ENCODE data around the gene INTS7. TPM values are rescaled to one million over a fixed set of nuclear protein-coding genes. Genes with fewer than 3 reads are reported as not detected.

The INTS7 gene
- total RNA-seq, 1 experiment from 2014 or later: 21.7 TPM

- peaks cover 7 to 40% of the 10 kb centered on the region in 2 experiments; a peak in 3 of 4 replicates for H3K36me3 ChIP-seq (ENCODE audit: control insufficient read depth in 1 of 2, insufficient read depth in 2 of 2, low read length in 2 of 2)
- no peak overlapping the region for H3K9ac ChIP-seq (ENCODE audit: low read length)
- no peaks in the 10 kb centered on the region for H3K9me3 ChIP-seq (ENCODE audit: control insufficient read depth in 1 of 2, insufficient read depth in 1 of 2, low read depth in 1 of 2, low read length in 2 of 2)
- no peaks in the 10 kb centered on the region for H3K27me3 ChIP-seq (ENCODE audit: insufficient read depth, low read length)
- no peaks in the 10 kb centered on the region for H3K4me1 ChIP-seq (ENCODE audit: control insufficient read depth in 1 of 2, insufficient read depth in 2 of 2, low read length in 2 of 2)
- no peaks in the 10 kb centered on the region; the same call in 1 of the 2 replicates for H4K20me1 ChIP-seq (ENCODE audit: insufficient read depth)
- TF ChIP-seq POLR2AphosphoS5 (IDR thresholded peaks at IDR 0.05; ENCODE audit: low read depth, low read length) (no peak), CTCF (IDR thresholded peaks at IDR 0.05 in 2 of 3, conservative IDR thresholded peaks at IDR 0.05 in 1 of 3; ENCODE audit: borderline replicate concordance in 1 of 3, insufficient read depth in 1 of 3, low read depth in 2 of 3, low read length in 2 of 3) (no peak), ZBTB33 (IDR thresholded peaks at IDR 0.05; ENCODE audit: extremely low read depth, insufficient replicate concordance, low read length) (no peak), EGR1 (IDR thresholded peaks at IDR 0.05; ENCODE audit: low read depth) (no peak)
- RAD21 ChIA-PET (ENCODE audit: low non-redundant PET in 1 of 2, low total read pairs in 2 of 2, uncharacterized antibody in 2 of 2, unreplicated experiment in 2 of 2): interaction anchor here in 1 of 2 experiments (2.4 kb wide), 1 partner anchor 384 kb away, joined by 21 read pairs; no protein-coding TSS in a partner anchor
- no TSS peak for BruUV-seq (replicated peaks)
- H3K79me2 ChIP-seq (ENCODE audit: insufficient read depth, low read length): 0 out of 2 replicates have a peak, but pooled peaks cover 3% of the 10 kb centered on the region
- no peak overlapping the region for H3K4me2 ChIP-seq (ENCODE audit: low read length)
- H3K27ac ChIP-seq (ENCODE audit: low read depth, low read length): no peak overlapping the region
- H2AFZ ChIP-seq (ENCODE audit: low read depth, low read length, poor library complexity, severe bottlenecking): no peak overlapping the region
- intact Hi-C loops (cut with micrococcal nuclease): loop anchor here (5.0 to 10.0 kb wide), 3 partner anchors 63 to 923 kb away; no protein-coding TSS in a partner anchor
- POLR2A ChIA-PET: interaction anchor here (1.0 kb wide), 1 partner anchor 536 kb away, joined by 3 read pairs; the partner anchor contains the start of gene ATF3
- H3K4me3 ChIP-seq (replicated peaks in 1 of 2; ENCODE audit: low read depth in 1 of 2, low read length in 2 of 2): no peak overlapping the region
- DNase-seq (ENCODE audit: low read depth, low spot score) (no peak), ATAC-seq (no peak)
- CTCF ChIA-PET: interaction anchor here (2.1 to 4.4 kb wide), 5 partner anchors 37 to 385 kb away, joined by 8 to 122 read pairs (median 18); partner anchors contain the start of genes DTL and INTS7
- H3K9me2 ChIP-seq (ENCODE audit: insufficient read depth): no peaks in the 10 kb centered on the region
Measured at GRCh38 chr1:212072047-212072446, 36.7 kb upstream of the INTS7 start.
